ENCODE data around the gene COL28A1.

Gene COL28A1

DNA sequence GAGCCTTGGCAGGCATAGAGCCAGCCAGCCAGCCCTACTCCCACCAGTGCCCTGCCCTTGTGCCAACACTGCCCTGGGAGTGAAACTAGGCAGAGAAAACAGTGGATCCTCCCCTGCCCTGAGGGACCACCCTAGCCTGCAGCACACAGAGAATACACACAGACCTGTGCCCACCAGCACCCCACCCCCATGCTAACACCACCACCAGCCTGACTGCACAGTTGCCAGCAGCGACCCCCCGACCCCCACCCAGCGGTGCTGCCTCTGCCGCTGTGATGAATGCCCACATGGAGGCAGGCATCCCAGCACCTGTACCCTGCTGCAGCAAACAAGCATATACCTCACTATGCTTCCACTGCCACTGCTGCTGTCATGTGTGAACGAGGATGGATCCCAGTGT, 21.6 kb upstream of the COL28A1 start:
- Histone ChIP-seq H3K36me3 (ENCODE audit: control insufficient read depth in 1 of 2, insufficient read depth in 2 of 2, low read length in 2 of 2) (peaks cover 0 to 12% of the 10 kb centered on the region in 2 donors), H3K27ac (ENCODE audit: low read length) (no peak overlapping the region), H3K4me1 (ENCODE audit: control insufficient read depth in 1 of 2, insufficient read depth in 2 of 2, low read length in 2 of 2) (no peaks in the 10 kb centered on the region), H3K27me3 (ENCODE audit: low read depth, low read length) (no peaks in the 10 kb centered on the region), H3K9me3 (ENCODE audit: control insufficient read depth in 1 of 2, low read length in 2 of 2) (peaks cover 0 to 4% of the 10 kb centered on the region in 2 donors), H3K4me3 (ENCODE audit: low read depth in 1 of 2, low read length in 2 of 2) (no peak overlapping the region)

- Histone ChIP-seq H3K36me3 (ENCODE audit: control insufficient read depth in 1 of 2, insufficient read depth in 2 of 2, low read length in 2 of 2) (peaks cover 0 to 13% of the 10 kb centered on the region in 2 donors), H3K27me3 (ENCODE audit: low read depth, low read length) (no peaks in the 10 kb centered on the region), H3K27ac (ENCODE audit: low read length) (no peak overlapping the region), H3K4me1 (ENCODE audit: control insufficient read depth in 1 of 2, insufficient read depth in 2 of 2, low read length in 2 of 2) (no peaks in the 10 kb centered on the region), H3K9me3 (ENCODE audit: control insufficient read depth in 1 of 2, low read length in 2 of 2) (peaks cover 0 to 4% of the 10 kb centered on the region in 2 donors), H3K4me3 (ENCODE audit: low read depth in 1 of 2, low read length in 2 of 2) (no peak overlapping the region)
Measured at GRCh38 chr7:7556852-7557251, 21.2 kb upstream of the COL28A1 start.

DNA sequence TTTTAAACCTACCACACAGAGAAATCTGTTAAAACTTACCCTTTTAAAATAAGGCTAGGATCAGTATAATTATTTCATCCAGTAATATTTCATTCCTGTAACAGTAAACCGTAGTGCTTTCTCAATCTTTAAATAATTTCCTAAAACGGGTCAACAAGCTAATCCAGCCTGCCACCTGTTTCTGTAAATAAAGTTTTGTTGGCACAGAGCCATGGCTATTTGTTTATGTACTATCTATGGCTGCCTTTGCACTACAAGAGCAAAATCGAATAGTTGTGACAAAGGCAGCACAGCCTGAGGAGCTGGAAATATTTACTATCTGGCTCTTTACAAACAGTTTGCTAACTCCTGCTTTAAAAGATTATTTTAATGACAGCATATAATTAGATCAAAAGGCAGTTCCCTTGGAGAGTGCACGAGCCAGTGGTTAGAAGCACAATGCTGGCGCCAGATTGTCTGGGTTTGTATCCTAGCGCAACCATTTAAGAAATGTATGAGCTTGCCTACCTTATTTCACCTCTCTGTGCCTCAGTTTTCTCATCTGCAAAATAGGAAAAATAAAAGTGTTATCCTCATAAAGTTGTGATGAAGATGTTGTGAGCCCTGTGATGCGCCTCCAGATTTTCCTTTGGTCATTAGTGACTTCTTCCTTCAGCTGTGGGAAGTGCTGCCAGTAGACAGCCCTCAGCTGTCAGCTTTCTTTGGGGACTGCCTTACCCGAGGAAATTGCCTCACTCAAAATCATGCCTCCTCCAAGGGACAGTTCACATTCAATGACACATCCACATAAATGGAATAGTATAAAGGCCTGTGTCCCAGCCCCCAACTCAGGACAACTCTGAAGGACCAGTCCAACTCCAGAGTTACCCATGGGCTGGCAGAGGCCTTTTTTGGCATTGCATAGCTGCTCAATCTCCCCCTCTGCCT, 19.2 kb upstream of the COL28A1 start:
- no peak overlapping the region for H3K27ac ChIP-seq (ENCODE audit: low read length)
- peaks cover 0 to 11% of the 10 kb centered on the region in 2 donors for H3K36me3 ChIP-seq (ENCODE audit: control insufficient read depth in 1 of 2, insufficient read depth in 2 of 2, low read length in 2 of 2)
- H3K27me3 ChIP-seq (ENCODE audit: low read depth, low read length): no peaks in the 10 kb centered on the region
- H3K4me1 ChIP-seq (ENCODE audit: control insufficient read depth in 1 of 2, insufficient read depth in 2 of 2, low read length in 2 of 2): no peaks in the 10 kb centered on the region
- no peak overlapping the region for H3K4me3 ChIP-seq (ENCODE audit: low read depth in 1 of 2, low read length in 2 of 2)
- peaks cover 0 to 4% of the 10 kb centered on the region in 2 donors for H3K9me3 ChIP-seq (ENCODE audit: control insufficient read depth in 1 of 2, low read length in 2 of 2)

DNA sequence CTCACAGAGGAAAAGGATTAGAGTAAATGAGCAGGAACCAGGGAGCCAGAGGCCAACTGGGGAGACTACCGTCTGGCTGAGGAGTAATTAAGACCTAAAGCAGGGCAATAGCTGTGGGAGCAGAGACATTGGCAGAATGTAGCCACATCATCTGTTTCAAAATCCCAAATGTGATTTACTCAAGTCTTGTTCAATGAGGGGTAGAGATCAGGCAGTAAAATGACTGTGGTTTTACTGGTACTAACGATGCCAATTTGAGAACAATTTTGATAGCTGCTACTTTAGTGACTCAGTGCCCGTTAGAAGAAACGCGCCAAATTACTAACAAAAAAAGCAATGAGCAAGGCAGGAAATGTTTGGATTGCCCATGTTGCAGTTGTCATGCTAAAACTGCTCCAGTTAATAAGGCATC, 18.4 kb upstream of the COL28A1 start:
- no peaks in the 10 kb centered on the region for H3K4me1 ChIP-seq (ENCODE audit: control insufficient read depth in 1 of 2, insufficient read depth in 2 of 2, low read length in 2 of 2)
- H3K27me3 ChIP-seq (ENCODE audit: low read depth, low read length): no peaks in the 10 kb centered on the region
- peaks cover 0 to 4% of the 10 kb centered on the region in 2 donors for H3K9me3 ChIP-seq (ENCODE audit: control insufficient read depth in 1 of 2, low read length in 2 of 2)
- H3K36me3 ChIP-seq (ENCODE audit: control insufficient read depth in 1 of 2, insufficient read depth in 2 of 2, low read length in 2 of 2): peaks cover 0 to 9% of the 10 kb centered on the region in 2 donors
- H3K4me3 ChIP-seq (ENCODE audit: low read depth in 1 of 2, low read length in 2 of 2): no peak overlapping the region
- H3K27ac ChIP-seq (ENCODE audit: low read length): no peak overlapping the region

GRCh38 chr7:7553386-7553785, 17.7 kb upstream of the COL28A1 start:
- Histone ChIP-seq H3K9me3 (ENCODE audit: control insufficient read depth in 1 of 2, low read length in 2 of 2) (peaks cover 0 to 4% of the 10 kb centered on the region in 2 donors), H3K27me3 (ENCODE audit: low read depth, low read length) (no peaks in the 10 kb centered on the region), H3K36me3 (ENCODE audit: control insufficient read depth in 1 of 2, insufficient read depth in 2 of 2, low read length in 2 of 2) (peaks cover 0 to 3% of the 10 kb centered on the region in 2 donors), H3K4me3 (ENCODE audit: low read depth in 1 of 2, low read length in 2 of 2) (no peak overlapping the region), H3K4me1 (ENCODE audit: control insufficient read depth in 1 of 2, insufficient read depth in 2 of 2, low read length in 2 of 2) (no peaks in the 10 kb centered on the region), H3K27ac (ENCODE audit: low read length) (no peak overlapping the region)

- no peaks in the 10 kb centered on the region for H3K9me3 ChIP-seq (ENCODE audit: control insufficient read depth in 1 of 2, low read length in 2 of 2)
- H3K27me3 ChIP-seq (ENCODE audit: low read depth, low read length): no peaks in the 10 kb centered on the region
- no peaks in the 10 kb centered on the region for H3K4me1 ChIP-seq (ENCODE audit: control insufficient read depth in 1 of 2, insufficient read depth in 2 of 2, low read length in 2 of 2)
- H3K36me3 ChIP-seq (ENCODE audit: control insufficient read depth in 1 of 2, insufficient read depth in 2 of 2, low read length in 2 of 2): peaks cover 0 to 3% of the 10 kb centered on the region in 2 donors
- H3K4me3 ChIP-seq (ENCODE audit: low read depth in 1 of 2, low read length in 2 of 2): no peak overlapping the region
- H3K27ac ChIP-seq (ENCODE audit: low read length): no peak overlapping the region
Measured at GRCh38 chr7:7552199-7552598, 16.5 kb upstream of the COL28A1 start.

DNA sequence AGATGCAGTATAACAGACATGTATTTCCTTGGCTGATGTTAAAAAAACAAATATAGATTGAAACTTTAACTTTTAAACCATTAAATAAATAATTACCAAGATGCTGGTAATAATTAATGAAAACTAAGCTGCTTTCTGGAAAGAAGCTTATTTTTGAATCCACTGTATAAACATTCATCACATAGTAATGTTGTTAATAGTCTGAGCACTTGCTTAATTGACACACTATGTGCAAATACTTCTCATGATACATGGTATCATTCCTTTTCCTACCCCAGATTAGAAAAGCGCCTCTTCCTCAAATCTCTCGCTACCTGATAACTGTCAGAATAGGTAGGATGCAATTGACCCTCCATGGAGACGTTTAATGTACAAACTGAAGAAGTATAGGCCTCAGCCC, 15.0 kb upstream of the COL28A1 start:
- Histone ChIP-seq H3K27me3 (ENCODE audit: low read depth, low read length) (no peaks in the 10 kb centered on the region), H3K4me3 (ENCODE audit: low read depth in 1 of 2, low read length in 2 of 2) (no peak overlapping the region), H3K36me3 (ENCODE audit: control insufficient read depth in 1 of 2, insufficient read depth in 2 of 2, low read length in 2 of 2) (peaks cover 0 to 3% of the 10 kb centered on the region in 2 donors), H3K27ac (ENCODE audit: low read length) (no peak overlapping the region), H3K4me1 (ENCODE audit: control insufficient read depth in 1 of 2, insufficient read depth in 2 of 2, low read length in 2 of 2) (no peaks in the 10 kb centered on the region), H3K9me3 (ENCODE audit: control insufficient read depth in 1 of 2, low read length in 2 of 2) (no peaks in the 10 kb centered on the region)

- Histone ChIP-seq H3K4me3 (ENCODE audit: low read depth in 1 of 2, low read length in 2 of 2) (no peak overlapping the region), H3K4me1 (ENCODE audit: control insufficient read depth in 1 of 2, insufficient read depth in 2 of 2, low read length in 2 of 2) (no peaks in the 10 kb centered on the region), H3K27me3 (ENCODE audit: low read depth, low read length) (no peaks in the 10 kb centered on the region), H3K36me3 (ENCODE audit: control insufficient read depth in 1 of 2, insufficient read depth in 2 of 2, low read length in 2 of 2) (peaks cover 0 to 3% of the 10 kb centered on the region in 2 donors), H3K9me3 (ENCODE audit: control insufficient read depth in 1 of 2, low read length in 2 of 2) (no peaks in the 10 kb centered on the region), H3K27ac (ENCODE audit: low read length) (no peak overlapping the region)
Measured at GRCh38 chr7:7548407-7548806, 12.7 kb upstream of the COL28A1 start.

- H3K27me3 ChIP-seq (ENCODE audit: low read depth, low read length): no peaks in the 10 kb centered on the region
- no peak overlapping the region for H3K4me3 ChIP-seq (ENCODE audit: low read depth in 1 of 2, low read length in 2 of 2)
- H3K9me3 ChIP-seq (ENCODE audit: control insufficient read depth in 1 of 2, low read length in 2 of 2): no peaks in the 10 kb centered on the region
- H3K27ac ChIP-seq (ENCODE audit: low read length): no peak overlapping the region
- H3K36me3 ChIP-seq (ENCODE audit: control insufficient read depth in 1 of 2, insufficient read depth in 2 of 2, low read length in 2 of 2): no peaks in the 10 kb centered on the region
- H3K4me1 ChIP-seq (ENCODE audit: control insufficient read depth in 1 of 2, insufficient read depth in 2 of 2, low read length in 2 of 2): no peaks in the 10 kb centered on the region
Measured at GRCh38 chr7:7542251-7542835, 6.7 kb upstream of the COL28A1 start.

- Histone ChIP-seq H3K9me3 (ENCODE audit: control insufficient read depth in 1 of 2, low read length in 2 of 2) (no peaks in the 10 kb centered on the region), H3K4me1 (ENCODE audit: control insufficient read depth in 1 of 2, insufficient read depth in 2 of 2, low read length in 2 of 2) (no peaks in the 10 kb centered on the region), H3K4me3 (ENCODE audit: low read depth in 1 of 2, low read length in 2 of 2) (no peak overlapping the region), H3K36me3 (ENCODE audit: control insufficient read depth in 1 of 2, insufficient read depth in 2 of 2, low read length in 2 of 2) (no peaks in the 10 kb centered on the region), H3K27me3 (ENCODE audit: low read depth, low read length) (no peaks in the 10 kb centered on the region), H3K27ac (ENCODE audit: low read length) (no peak overlapping the region)
Measured at GRCh38 chr7:7539711-7540110, 4.0 kb upstream of the COL28A1 start.

DNA sequence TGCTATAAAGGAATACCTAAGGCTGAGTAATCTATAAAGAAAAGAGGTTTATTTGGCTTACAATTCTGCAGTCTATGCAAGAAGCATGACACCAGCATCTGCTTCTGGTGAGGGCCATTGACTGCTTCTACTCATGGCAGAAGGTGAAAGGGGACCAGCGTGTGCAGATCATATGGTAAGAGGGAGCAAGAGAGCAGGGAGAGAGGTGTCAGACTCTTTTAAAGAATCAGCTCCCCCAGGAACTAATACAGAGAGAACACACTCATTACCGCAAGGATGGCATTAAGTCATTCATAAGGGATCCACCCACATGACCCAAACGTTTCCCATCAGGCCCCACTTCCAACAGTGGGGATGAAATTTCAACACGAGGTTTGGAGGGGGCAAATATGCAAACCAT, 3.5 kb upstream of the COL28A1 start:
- Histone ChIP-seq H3K4me1 (ENCODE audit: control insufficient read depth in 1 of 2, insufficient read depth in 2 of 2, low read length in 2 of 2) (no peaks in the 10 kb centered on the region), H3K36me3 (ENCODE audit: control insufficient read depth in 1 of 2, insufficient read depth in 2 of 2, low read length in 2 of 2) (no peaks in the 10 kb centered on the region), H3K27ac (ENCODE audit: low read length) (no peak overlapping the region), H3K9me3 (ENCODE audit: control insufficient read depth in 1 of 2, low read length in 2 of 2) (no peaks in the 10 kb centered on the region), H3K27me3 (ENCODE audit: low read depth, low read length) (no peaks in the 10 kb centered on the region), H3K4me3 (ENCODE audit: low read depth in 1 of 2, low read length in 2 of 2) (no peak overlapping the region)
